Stimulated activated CD8-positive, alpha-beta memory T cell treated with anti-CD3 and anti-CD28 coated beads, Interleukin-12 subunit alpha, Interleukin-12 subunit beta, amount 100 ng/mL, for 4 hours (primary cell): ENCODE results near the gene AARSD1.
"Not testable (repeated sequence)": the region's sequence is repeated elsewhere in the genome, so short reads cannot be mapped to it uniquely, and the experiment has no call there.

Experiments
- DNase-seq: peaks from one replicate; pipeline ENCODE4 v3.0.0-alpha.2; 2020; ENCODE audit warnings: low read depth

Gene AARSD1, protein sequence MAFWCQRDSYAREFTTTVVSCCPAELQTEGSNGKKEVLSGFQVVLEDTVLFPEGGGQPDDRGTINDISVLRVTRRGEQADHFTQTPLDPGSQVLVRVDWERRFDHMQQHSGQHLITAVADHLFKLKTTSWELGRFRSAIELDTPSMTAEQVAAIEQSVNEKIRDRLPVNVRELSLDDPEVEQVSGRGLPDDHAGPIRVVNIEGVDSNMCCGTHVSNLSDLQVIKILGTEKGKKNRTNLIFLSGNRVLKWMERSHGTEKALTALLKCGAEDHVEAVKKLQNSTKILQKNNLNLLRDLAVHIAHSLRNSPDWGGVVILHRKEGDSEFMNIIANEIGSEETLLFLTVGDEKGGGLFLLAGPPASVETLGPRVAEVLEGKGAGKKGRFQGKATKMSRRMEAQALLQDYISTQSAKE

DNA sequence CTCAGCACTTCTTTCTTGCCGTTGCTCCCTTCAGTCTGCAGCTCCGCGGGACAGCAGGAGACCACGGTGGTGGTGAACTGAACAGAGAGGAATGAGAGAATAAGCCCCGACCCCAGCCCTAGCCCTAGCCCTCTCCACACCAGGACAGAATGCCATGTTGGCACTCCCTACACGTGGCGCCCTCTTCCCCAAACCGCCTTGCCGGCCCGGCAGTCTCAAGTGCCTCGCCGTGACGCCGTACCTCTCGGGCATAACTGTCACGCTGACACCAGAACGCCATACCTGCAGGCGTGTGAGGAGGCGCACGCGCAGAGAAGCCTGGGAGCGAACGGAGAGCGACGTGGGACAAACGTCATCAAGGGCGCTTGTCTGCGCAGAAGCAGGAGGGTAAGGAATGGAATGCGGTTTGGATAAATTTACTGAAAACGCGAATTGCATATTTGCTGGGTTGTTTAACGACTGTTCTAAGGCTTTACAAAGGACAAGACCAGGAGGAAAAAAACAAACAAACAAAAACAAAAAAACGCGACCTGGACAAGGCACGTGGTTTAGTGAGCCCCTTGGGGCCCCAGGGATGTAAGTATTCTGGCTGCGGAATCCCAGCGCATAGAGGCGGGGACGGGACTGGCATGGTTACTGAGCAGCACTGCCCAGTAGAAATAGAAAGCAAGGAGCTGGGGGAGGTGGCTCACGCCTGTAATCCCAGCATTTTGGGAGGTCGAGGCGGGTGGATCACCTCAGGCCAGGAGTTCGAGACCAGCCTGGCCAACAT lies at the start of gene AARSD1:
AARSD1 (minus strand) TSS at position 294 of the 772 bp plus-strand sequence; CDS start at position 280, 14 bp downstream.
- peak; percentile 76 for DNase-seq

DNA sequence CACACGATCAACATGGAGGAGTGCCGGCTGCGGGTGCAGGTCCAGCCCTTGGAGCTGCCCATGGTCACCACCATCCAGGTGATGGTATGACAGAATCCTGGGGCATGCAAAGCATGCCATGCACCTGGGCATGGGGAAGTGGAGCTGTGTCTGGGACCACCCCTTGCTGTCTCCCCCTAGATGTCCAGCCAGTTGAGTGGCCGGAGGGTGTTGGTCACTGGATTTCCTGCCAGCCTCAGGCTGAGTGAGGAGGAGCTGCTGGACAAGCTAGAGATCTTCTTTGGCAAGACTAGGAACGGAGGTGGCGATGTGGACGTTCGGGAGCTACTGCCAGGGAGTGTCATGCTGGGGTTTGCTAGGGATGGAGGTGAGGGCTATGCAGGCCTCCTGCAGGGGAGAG lies 49.0 kb upstream of the AARSD1 start:
- no peak for DNase-seq

DNA sequence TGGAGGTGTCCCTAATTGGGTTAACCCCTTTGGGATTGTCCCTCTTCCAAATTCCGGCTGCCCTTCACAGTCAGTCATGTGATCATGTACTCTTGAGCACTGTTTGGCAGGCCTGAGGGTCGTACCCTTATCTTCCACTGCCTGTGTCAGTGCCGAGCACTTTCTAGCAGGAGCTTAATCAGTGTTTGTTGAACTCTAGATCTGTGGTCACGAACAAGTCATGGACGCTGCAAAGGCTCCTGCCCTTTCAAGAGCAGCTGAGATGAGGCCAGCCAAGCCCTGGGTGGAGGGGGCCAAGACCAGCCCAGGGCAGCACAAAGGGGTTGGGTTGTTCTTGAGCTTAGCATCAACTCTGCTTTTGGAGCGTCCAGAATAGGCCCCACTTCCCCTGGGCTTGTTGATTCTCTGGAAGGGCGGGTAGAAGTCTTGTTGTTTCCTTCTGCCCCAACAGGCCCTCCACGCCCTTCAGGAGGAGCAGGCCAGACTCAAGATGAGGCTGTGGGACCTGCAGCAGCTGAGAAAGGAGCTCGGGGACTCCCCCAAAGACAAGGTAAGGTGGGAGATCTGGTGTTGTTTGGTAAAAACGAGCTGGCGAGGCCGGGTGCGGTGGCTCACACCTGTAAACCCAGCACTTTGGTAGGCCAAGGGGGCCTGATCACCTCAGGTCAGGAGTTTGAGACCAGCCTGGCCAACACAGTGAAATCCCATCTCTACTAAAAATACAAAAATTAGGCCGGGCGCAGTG lies 47.6 kb upstream of the AARSD1 start:
- DNase-seq: no peak

DNA sequence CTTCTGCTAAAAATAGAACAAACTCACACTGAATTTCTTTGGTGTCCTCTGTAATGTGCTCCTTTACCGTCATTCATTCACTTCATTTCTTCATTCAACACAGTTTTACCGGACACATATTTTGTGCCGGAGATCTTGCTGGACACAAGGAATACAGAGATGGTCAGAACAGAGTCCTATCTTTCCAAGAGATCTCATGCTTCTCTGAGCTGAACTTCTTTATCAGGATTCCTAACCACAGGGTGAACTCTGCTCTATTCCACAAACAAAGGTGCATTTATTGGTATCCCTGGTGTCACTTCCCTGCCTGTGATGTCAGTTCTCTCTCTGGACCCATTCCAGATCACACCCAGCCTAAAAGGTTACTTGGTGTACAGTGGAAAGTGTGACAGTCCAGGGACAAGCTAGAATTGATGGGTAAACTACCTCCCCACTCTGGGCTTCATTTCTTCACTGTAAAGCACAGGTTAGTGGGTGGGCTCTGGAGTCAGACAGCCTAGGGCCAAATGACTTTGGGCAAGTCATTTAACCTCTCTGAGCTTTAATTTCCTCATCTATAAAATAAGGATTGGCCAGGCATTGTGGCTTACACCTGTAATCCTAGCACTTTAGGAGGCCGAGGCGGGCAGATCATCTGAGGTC lies 46.5 kb upstream of the AARSD1 start:
- no peak for DNase-seq

DNA sequence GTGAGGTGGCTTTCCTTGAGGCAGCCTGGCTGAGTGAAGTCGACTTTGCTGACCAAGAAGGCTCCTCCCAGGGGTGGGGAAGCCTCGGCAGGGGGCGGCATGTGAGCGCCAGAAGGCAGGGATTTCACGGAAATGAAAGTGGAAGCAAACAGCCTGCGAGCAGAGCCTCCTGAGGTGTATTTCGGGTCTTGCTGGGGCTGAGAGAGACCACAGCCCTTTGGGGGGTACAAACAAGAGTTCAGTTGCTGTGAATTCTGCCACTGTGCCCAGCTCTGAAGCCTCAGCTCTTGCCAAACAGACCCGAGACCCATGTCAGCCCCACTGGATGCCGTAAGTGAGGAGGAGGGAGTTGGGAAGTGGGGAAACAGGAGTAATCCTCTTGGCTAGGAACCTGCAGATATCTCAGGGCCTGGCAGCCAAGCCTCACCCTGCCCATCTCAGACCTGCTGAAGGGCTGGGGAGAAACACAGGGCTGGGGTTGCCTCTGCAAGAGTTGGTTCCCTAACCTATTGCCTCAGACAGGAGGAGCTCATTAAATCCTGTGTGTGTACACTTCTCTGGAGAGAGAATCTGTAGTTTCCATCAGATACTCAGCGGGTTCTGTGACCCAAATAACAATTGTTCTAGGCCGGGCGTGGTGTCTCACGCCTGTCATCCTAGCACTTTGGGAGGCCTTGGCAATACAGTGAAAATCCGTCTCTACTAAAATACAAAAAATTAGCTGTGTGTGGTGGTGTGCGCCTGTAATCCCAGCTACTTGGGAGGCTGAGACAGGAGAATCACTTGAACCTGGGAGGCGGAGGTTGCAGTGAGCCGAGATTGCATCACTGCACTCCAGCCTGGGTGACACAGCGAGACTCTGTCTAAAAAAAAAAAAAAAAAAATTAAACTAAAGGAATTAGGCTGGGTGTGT lies 42.6 kb upstream of the AARSD1 start, which contains the start of gene IFI35:
IFI35 (plus strand) TSS at position 146 of the 913 bp plus-strand sequence; CDS start at position 310, 164 bp downstream.
- peak; percentile 73 for DNase-seq

DNA sequence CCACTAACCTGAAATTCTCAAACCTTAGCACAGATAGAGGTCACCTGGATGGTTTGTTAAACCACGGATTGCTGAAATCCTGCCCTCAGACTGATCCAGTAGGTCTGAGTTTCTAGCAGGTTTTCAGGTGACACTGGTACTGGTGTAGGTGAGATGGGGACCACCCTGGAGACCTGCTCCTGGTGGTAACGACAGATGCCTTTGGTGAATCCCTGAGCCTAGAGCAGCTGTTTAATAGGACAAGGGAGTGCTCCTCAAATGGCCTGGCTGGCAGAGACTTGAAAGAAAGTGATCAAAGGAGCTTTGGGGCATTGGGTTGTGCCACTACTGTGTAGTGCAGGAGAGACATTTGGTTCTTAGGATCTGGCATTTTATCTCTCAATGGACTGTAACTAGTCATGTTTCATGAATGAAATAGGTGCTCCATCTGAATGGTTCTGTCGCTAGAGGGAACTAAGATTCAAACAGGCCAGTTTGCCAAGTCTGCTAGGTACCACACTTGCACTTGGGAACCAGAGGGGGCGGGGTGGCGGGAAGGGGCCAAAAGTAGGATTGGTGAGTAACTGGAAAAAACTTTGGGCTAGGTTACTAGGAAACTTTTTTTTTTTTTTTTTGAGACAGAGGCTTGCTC lies 39.4 kb upstream of the AARSD1 start:
- no peak for DNase-seq

DNA sequence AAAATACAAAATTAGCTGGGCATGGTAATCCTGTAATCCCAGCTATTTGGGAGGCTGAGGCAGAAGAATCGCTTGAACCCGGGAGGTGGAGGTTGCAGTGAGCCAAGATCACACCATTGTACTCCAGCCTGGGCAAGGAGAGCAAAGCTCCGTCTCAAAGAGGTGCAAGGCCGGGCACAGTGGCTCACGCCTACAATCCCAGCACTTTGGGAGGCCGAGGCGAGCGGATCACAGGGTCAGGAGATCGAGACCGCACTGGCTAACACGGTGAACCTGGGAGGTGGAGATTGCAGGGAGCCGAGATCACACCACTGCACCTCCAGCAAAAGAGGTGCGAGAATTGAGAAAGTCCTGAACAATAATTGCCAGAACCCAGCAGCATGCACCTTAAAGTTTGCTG lies 36.6 kb upstream of the AARSD1 start:
- not testable (repeated sequence) for DNase-seq

DNA sequence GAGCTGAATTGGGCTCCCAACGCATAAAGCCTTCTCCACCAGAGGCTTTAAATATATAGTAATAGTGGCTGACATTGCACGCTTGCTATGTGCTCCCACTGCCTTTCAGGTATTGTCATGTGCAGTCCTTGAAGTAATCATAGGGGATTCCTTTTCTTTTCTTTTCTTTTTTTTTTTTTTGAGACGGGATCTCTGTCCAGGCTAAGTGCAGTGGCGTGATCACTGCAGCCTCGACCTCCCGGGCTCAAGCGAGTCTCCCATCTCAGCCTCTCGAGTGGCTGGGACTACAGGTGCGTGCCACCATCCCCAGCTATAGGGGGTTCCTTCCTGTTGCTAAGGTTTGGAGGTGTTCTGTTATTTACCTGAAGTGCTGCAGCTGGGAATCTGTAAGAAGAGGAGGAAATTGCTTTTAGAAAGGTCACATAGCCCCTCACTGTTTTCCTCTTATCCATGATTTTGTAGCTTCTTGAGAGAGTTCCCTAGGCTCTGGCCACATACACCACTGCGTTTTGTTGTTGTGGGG lies 34.8 kb upstream of the AARSD1 start:
- no peak for DNase-seq

DNA sequence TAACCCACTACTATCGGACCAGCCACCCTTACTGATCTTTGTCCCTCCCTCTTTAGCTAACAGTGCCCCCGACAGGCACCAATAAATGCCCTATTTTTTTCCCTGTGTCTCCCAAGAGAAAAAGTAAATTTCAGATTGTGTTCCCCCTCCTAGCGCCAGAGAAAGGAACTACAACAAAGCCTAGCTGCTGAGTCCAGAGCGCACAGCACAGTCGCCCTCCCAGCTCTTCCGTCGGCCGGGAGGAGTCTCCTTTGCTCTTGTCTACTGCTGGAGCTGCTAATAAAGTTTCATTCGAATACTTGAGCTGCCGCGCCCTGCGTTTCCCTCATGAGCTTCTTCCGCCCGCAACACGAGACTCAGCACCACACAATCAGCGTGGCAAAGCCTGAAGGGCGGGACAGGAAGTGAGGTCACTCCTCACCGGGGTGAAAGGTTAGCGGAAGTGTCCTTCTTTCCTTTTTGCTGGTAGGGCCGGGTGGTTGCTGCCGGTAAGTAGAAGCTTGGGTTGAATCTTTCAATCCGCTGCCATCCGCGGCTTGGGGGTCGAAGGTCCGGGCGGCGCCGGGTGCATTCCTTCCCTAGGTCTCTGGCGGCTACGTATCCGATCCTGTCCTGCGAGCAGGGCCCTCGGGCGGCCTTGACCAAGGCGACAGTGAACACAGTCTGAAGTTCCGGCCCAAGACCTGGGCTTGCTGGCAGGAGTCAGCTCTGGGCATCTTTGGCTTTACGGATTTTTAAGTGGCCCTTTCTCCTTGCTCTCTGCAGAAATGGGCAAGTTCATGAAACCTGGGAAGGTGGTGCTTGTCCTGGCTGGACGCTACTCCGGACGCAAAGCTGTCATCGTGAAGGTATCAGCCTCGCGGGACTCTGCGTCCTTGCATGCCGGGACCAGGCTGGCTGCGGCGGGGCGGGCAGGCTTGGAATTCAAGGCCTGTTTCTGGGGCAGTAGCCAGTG lies 34.0 kb upstream of the AARSD1 start, which contains the start of gene RPL27:
RPL27 (plus strand) TSS at position 436 of the 955 bp plus-strand sequence; CDS start at position 768, 332 bp downstream.
- peak; percentile 94 for DNase-seq

DNA sequence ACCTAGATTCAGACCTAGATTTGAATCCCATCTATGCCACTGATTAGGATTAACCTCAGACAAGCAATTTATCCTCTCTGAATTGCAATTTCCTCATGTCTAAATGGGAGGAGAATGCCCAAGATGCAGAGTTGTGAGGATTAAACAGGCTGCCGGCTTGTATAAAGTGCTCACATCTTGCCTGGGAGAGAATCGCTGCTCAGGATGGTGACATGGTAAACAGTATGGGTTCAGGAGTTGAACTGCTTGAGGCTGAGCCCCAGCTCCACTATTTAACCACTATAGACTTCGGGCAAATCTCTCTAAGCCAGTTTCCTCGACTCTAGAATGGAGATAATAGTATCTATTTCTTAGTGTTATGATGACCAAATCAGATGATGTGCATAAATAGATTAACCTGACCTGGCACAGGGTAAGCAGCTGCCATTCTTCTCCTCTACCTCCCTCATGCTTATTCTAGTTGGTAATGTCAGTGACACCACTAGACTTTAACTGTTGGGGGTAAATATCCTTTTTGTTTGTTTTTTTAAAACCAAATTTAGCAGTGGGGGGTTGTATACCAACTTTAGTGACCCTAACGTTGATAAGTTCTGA lies 33.2 kb upstream of the AARSD1 start:
- no peak for DNase-seq

DNA sequence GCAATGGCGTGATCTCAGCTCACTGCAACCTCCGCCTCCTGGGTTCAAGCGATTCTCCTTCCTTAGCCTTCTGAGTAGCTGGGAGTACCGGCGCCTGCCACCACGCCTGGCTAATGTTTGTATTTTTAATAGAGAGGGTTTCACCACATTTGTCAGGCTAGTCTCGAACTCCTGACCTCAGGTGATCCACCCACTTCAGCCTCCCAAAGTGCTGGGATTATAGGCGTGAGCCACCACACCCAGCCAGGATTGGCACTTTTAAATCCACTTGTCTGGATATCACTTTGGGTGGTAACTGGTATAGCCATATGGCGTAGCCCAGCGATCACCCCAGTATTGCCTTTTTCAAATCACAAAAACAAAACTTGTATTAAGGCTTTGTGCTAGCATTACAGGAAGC lies 29.7 kb upstream of the AARSD1 start:
- DNase-seq: not testable (repeated sequence)

DNA sequence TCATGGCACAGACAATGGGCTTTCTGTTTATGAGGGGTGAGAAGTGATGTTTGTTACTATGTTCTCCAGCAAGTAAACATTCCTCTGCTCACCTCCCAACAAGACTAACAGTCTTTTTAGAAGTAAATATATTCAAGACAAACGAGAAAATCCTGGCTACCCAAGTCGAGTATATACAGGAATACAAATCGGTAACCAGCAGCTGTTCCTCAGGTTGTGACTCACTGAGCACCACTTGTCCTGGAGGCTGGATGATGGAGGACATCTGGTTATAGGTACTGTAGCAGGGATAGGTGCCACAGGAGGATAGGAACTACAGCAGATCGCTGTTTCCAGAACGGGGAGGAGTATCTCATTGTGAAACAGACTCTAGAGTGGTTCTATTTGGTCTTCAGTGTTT lies 28.6 kb upstream of the AARSD1 start:
- no peak for DNase-seq

DNA sequence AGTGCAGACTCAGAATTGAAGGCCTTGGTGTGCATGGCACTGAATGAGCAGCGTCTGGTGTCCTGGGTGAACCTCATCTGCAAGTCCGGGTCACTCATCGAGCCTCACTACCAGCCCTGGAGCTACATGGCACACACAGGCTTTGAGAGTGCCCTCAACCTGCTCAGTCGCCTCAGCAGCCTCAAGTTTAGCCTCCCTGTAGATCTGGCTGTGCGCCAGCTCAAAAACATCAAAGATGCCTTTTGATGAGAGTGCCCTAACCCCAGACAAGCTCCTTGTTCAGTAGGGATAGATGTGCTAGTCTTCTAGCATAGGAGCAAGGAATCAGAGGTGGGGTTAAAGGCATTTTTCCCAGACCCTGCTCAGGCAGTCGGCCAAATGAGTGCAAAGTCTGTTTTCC lies 27.2 kb upstream of the AARSD1 start:
- no peak for DNase-seq

DNA sequence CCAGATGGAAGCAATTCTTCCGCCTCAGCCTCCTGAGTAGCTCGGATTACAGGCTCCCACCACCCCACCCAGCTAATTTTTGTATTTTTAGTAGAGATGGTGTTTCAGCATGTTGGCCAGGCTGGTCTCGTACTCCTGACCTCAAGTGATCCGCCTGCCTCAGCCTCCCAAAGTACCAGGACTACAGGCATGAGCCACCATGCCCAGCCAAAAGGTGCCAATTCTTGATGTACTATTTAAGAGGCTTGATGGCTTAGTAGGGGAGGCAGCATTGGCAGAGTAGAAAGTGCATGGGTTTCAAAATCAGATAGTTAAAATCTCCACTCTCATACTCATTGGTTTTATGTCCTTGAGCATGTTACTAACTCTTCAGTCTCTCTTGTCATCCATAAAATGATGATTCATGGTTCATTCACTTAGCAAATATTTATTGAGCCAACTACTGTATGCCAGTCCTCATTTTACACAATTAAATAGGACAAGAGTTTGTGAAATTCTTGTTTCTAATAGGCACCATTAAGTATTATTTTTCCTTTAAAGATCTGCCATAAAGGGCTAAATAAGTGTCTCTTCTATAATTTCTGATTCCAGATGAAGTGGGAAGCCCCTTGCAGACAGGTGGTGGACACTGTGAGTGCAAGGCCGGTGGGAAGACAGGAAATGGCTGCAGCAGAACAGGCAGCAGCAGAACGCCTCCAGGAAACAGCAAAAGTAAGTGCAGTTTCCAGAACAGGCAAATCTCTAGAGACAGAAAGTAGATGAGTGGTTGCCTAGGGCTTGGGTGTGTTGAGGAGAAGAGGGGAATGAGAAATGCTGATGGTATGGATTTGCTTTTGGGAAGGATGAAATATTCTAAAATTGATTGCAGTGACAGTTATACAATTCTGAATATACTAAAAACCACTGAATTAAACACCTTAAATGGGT lies 25.7 kb upstream of the AARSD1 start:
- DNase-seq: no peak

DNA sequence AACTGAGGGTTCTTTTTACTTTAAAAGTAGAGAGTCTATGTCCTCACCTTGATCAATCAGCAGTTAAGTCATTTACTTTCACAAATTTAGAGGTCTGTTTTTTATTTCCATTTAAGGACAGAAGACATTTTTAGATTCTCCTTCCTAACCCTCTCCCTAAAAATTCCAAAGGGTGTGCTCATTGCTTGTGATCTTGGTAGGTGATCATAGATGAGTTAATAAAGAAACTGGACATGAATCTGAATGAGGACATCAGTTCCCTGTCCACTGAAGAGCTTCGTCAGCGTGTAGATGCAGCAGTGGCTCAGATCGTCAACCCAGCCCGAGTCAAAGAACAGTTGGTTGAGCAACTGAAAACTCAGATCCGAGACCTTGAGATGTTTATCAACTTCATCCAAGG lies 24.9 kb upstream of the AARSD1 start:
- no peak for DNase-seq

DNA sequence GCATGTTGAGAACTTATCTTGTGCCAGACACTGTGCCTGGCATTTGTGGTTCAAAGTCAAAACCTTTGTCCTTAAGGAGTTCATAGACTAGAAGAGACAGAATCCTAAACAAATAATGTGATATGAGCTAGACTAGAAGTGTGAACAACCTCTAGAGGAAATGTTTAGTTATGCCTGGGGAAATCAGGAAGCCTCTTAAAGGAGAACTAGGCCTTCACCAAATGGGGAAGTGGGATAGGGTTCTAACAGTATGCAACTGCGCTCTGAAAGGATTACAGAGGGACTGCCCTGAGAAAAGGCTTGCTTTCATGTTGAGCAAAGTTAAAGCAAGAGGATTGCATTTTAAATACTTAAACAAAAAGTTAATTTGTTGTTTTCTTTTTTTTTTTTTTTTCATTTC lies 21.0 kb upstream of the AARSD1 start:
- DNase-seq: no peak

DNA sequence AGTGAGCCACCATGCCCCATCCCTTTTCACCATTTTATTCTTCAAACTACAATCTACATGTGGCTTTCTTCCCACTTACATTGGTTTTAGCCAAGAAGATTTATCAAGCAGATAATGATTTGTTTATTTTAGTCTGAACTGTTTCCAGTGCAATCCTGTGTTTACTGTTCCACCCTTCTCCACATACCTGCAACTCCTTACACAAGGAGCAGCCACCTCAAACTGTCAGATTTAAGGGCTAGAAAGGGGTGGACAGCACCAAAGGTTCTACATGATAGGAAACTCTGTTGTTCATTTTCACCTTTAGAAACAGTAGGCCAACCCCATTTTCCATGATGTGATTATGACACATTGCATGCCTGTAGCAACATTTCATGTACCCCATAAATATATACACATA lies 18.0 kb upstream of the AARSD1 start:
- no peak for DNase-seq
